HepG2 (cell line): Measurements from ENCODE around the gene NIT2. TPM values are rescaled to one million over a fixed set of nuclear protein-coding genes. Genes with fewer than 3 reads are reported as not detected.

Source experiments
- E2F1 ChIP-seq: sonication (generic); formaldehyde crosslinking; IDR thresholded peaks from 2 replicates; pipeline ENCODE4 v1.5.0; 2020; ENCODE audit warnings: missing genetic modification reagents
- KDM1A ChIP-seq: IDR thresholded peaks from 2 replicates; pipeline ENCODE4 v1.6.1; 2016; ENCODE audit warnings: missing compliant biosample characterization
- NFE2L1 ChIP-seq: sonication (generic); formaldehyde crosslinking; IDR thresholded peaks from 2 replicates; pipeline ENCODE4 v1.4.0; 2020; ENCODE audit warnings: missing genetic modification reagents, mild to moderate bottlenecking, borderline replicate concordance
- NFIB ChIP-seq: sonication (generic); formaldehyde crosslinking; IDR thresholded peaks from 2 replicates; pipeline ENCODE4 v1.9.0; 2021; ENCODE audit warnings: missing genetic modification reagents, mild to moderate bottlenecking, borderline replicate concordance
- PPARG ChIP-seq: conservative IDR thresholded peaks from 2 replicates; pipeline ENCODE4 v1.6.1; 2016; ENCODE audit warnings: missing biosample characterization, missing genetic modification reagents
- ZBTB39 ChIP-seq: sonication (generic); formaldehyde crosslinking; IDR thresholded peaks from 2 replicates; pipeline ENCODE4 v1.5.0; 2020; ENCODE audit warnings: missing genetic modification reagents
- ZNF17 ChIP-seq: sonication (generic); formaldehyde crosslinking; IDR thresholded peaks from 2 replicates; pipeline ENCODE4 v1.5.0; 2020; ENCODE audit warnings: mild to moderate bottlenecking, missing genetic modification reagents
- ZNF549 ChIP-seq: sonication (generic); formaldehyde crosslinking; IDR thresholded peaks from 2 replicates; pipeline ENCODE4 v1.5.0; 2020; ENCODE audit warnings: missing genetic modification reagents
- ZNF781 ChIP-seq: sonication (generic); formaldehyde crosslinking; IDR thresholded peaks from 2 replicates; pipeline ENCODE4 v1.5.1; 2020; ENCODE audit warnings: borderline replicate concordance, mild to moderate bottlenecking, missing genetic modification reagents; ENCODE audit errors: not compliant biosample characterization
- ZNF782 ChIP-seq: sonication (generic); formaldehyde crosslinking; IDR thresholded peaks from 2 replicates; pipeline ENCODE4 v1.4.0; 2020; ENCODE audit warnings: missing genetic modification reagents, mild to moderate bottlenecking, borderline replicate concordance
- polyA plus RNA-seq, 8 experiments: library from polyadenylated mRNA; depleted of rRNA in 3 of 8; stranded (reverse) in 7 of 8; unstranded in 1 of 8; fragments of >200 nt; fragmentation: Illumina TruSeq in 4 of 8; extraction: Trizol in 4 of 8; gene quantifications; 2 replicates each; pipeline versions ENCODE4 v1.2.1 to v1.2.3, GENCODE V29; 2011 to 2016; ENCODE audit warnings: low read depth in 4 of 8, missing spikeins in 1 of 8, mixed read lengths in 1 of 8; ENCODE audit not compliant: insufficient read depth in 1 of 8
- total RNA-seq, 5 experiments: library from RNA; depleted of rRNA; stranded (reverse); fragments of >200 nt; fragmentation: Illumina TruSeq; extraction: Trizol; gene quantifications; 2 replicates each; pipeline ENCODE4 v1.2.3, GENCODE V29; 2016; ENCODE audit warnings: low read depth in 1 of 5
- TF ChIP-seq, protein P1 (sequence below): sonication (generic); formaldehyde crosslinking; IDR thresholded peaks from 2 replicates; pipeline ENCODE4 v1.5.0; 2020; ENCODE audit warnings: mild to moderate bottlenecking, missing genetic modification reagents, borderline replicate concordance
- TF ChIP-seq, protein P2 (sequence below): sonication (generic); formaldehyde crosslinking; IDR thresholded peaks from 2 replicates; pipeline ENCODE4 v1.4.0; 2020; ENCODE audit warnings: missing genetic modification reagents, borderline replicate concordance

Gene NIT2
- total and polyA plus RNA-seq, 2 of the 13 experiments (the other 11 are each of a cell fraction or from before 2014, with no cell fraction given): 43.4 to 49.1 TPM

- TF ChIP-seq, protein P1, sequence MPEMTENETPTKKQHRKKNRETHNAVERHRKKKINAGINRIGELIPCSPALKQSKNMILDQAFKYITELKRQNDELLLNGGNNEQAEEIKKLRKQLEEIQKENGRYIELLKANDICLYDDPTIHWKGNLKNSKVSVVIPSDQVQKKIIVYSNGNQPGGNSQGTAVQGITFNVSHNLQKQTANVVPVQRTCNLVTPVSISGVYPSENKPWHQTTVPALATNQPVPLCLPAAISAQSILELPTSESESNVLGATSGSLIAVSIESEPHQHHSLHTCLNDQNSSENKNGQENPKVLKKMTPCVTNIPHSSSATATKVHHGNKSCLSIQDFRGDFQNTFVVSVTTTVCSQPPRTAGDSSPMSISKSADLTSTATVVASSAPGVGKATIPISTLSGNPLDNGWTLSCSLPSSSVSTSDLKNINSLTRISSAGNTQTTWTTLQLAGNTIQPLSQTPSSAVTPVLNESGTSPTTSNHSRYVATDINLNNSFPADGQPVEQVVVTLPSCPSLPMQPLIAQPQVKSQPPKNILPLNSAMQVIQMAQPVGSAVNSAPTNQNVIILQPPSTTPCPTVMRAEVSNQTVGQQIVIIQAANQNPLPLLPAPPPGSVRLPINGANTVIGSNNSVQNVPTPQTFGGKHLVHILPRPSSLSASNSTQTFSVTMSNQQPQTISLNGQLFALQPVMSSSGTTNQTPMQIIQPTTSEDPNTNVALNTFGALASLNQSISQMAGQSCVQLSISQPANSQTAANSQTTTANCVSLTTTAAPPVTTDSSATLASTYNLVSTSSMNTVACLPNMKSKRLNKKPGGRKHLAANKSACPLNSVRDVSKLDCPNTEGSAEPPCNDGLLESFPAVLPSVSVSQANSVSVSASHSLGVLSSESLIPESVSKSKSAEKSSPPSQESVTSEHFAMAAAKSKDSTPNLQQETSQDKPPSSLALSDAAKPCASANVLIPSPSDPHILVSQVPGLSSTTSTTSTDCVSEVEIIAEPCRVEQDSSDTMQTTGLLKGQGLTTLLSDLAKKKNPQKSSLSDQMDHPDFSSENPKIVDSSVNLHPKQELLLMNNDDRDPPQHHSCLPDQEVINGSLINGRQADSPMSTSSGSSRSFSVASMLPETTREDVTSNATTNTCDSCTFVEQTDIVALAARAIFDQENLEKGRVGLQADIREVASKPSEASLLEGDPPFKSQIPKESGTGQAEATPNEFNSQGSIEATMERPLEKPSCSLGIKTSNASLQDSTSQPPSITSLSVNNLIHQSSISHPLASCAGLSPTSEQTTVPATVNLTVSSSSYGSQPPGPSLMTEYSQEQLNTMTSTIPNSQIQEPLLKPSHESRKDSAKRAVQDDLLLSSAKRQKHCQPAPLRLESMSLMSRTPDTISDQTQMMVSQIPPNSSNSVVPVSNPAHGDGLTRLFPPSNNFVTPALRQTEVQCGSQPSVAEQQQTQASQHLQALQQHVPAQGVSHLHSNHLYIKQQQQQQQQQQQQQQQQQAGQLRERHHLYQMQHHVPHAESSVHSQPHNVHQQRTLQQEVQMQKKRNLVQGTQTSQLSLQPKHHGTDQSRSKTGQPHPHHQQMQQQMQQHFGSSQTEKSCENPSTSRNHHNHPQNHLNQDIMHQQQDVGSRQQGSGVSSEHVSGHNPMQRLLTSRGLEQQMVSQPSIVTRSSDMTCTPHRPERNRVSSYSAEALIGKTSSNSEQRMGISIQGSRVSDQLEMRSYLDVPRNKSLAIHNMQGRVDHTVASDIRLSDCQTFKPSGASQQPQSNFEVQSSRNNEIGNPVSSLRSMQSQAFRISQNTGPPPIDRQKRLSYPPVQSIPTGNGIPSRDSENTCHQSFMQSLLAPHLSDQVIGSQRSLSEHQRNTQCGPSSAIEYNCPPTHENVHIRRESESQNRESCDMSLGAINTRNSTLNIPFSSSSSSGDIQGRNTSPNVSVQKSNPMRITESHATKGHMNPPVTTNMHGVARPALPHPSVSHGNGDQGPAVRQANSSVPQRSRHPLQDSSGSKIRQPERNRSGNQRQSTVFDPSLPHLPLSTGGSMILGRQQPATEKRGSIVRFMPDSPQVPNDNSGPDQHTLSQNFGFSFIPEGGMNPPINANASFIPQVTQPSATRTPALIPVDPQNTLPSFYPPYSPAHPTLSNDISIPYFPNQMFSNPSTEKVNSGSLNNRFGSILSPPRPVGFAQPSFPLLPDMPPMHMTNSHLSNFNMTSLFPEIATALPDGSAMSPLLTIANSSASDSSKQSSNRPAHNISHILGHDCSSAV (CRISPR knock-in tag): no peak
- TF ChIP-seq ZNF782 (CRISPR knock-in tag) (no peak), KDM1A (CRISPR knock-in tag) (no peak), NFIB (CRISPR knock-in tag) (no peak), ZNF549 (CRISPR knock-in tag) (no peak), PPARG (no peak; the same call in 1 of the 2 replicates), ZNF781 (CRISPR knock-in tag) (peak; percentile 71), E2F1 (peak; percentile 51; the same call in 1 of the 2 replicates), ZNF17 (CRISPR knock-in tag) (no peak), NFE2L1 (CRISPR knock-in tag) (no peak), ZBTB39 (CRISPR knock-in tag) (no peak)
- TF ChIP-seq, protein P2, sequence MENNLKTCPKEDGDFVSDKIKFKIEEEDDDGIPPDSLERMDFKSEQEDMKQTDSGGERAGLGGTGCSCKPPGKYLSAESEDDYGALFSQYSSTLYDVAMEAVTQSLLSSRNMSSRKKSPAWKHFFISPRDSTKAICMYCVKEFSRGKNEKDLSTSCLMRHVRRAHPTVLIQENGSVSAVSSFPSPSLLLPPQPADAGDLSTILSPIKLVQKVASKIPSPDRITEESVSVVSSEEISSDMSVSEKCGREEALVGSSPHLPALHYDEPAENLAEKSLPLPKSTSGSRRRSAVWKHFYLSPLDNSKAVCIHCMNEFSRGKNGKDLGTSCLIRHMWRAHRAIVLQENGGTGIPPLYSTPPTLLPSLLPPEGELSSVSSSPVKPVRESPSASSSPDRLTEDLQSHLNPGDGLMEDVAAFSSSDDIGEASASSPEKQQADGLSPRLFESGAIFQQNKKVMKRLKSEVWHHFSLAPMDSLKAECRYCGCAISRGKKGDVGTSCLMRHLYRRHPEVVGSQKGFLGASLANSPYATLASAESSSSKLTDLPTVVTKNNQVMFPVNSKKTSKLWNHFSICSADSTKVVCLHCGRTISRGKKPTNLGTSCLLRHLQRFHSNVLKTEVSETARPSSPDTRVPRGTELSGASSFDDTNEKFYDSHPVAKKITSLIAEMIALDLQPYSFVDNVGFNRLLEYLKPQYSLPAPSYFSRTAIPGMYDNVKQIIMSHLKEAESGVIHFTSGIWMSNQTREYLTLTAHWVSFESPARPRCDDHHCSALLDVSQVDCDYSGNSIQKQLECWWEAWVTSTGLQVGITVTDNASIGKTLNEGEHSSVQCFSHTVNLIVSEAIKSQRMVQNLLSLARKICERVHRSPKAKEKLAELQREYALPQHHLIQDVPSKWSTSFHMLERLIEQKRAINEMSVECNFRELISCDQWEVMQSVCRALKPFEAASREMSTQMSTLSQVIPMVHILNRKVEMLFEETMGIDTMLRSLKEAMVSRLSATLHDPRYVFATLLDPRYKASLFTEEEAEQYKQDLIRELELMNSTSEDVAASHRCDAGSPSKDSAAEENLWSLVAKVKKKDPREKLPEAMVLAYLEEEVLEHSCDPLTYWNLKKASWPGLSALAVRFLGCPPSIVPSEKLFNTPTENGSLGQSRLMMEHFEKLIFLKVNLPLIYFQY: no peak
These were observed at the start of gene NIT2 (continued) for GRCh38 chr3:100334488-100335351.
